ENCODE results near the gene LSP1. TPM values are rescaled to one million over a fixed set of nuclear protein-coding genes. Genes with fewer than 3 reads are reported as not detected.

Gene LSP1
- total RNA-seq, 1 donor from 2014 or later = 89.6 TPM

GRCh38 chr11:1823376-1824220 is 29.3 kb upstream of the LSP1 start:
- intact Hi-C loops (cut with DNase I) = no loop called here
- DNase-seq (ENCODE audit: low spot score) = no peak
- no peak for ATAC-seq

DNA sequence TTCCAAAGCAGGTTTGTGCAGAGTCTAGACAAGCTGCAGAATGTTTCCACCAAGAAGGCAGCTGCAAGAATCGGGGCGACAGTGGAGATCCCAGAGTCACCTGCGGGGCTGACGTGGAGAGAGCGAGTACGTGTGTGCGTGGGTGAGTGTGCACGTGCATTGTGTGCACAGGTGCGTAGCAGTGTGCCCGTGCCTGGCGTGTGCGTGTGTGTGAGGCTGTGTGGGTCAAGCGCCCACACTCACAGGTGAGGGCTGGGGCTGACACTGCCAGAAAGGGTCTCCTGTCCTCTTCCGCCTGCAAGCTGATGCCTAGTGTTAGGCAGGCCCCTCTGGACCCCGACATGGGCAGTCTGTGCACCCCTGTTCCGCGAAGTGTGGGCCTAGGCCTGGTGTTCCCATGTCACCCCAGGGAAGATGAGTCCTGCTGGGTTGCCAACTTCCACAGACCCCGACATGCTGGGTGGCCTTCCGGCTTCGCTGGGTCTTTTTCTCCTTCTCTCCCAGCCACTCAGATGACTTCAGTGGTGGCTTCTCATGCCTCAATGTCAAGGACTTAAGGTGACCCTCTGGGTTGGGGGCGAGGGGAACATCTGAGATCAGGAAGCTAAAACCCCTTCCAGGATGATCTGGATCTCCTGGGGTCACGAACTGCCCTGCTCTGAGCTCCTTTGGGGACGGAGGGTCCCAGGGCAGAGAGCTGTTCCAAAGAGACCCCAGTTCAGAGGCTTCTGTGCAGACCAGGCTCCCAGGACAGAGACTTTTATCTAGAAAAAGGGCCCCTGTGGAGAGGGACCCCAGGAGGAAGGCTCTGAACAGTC is 28.5 kb upstream of the LSP1 start:
- intact Hi-C loops (cut with DNase I) = loop anchor here (1.0 kb wide), 1 partner anchor 86 kb away; no protein-coding TSS in a partner anchor
- DNase-seq (ENCODE audit: low spot score) (no peak), ATAC-seq (no peak)

DNA sequence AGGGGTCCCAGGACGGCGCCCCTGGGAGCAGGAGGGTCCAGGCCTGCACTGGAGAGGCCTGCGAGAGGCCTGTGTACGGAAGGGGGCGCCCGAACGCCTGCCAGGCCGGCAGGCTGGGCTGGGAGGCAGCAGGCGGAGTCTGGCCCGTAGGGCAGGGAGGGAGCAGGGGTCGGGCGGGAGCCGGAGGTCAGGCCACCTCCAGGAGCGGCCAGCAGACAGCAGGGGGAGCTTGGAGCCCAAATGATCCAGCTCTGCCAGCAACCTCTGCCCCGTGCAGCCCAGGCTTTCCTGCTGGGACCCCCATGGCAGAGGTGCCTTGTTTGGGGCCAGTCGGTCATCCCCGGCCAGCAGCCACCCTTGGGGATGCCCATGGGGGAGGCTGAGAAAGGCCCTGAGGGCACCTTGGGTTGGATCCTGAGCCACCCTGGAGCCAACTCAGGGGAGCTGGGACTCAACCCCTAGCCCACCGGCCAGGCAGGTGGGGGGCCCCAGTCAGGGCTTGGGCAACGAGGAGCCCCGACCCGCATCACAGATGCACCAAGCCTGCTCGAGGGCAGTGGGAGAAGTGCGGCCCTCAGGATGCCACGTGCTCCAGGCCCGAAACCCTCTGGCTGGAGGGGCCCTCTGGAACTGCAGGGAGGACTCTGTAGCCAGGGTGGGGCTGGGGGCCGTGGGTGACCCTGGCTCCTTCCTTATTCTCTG is 27.7 kb upstream of the LSP1 start:
- peak; percentile 84 for DNase-seq (ENCODE audit: low spot score)
- peak; percentile 61 for ATAC-seq
- intact Hi-C loops (cut with DNase I) = loop anchor here (1.0 kb wide), 1 partner anchor 87 kb away; no protein-coding TSS in a partner anchor

DNA sequence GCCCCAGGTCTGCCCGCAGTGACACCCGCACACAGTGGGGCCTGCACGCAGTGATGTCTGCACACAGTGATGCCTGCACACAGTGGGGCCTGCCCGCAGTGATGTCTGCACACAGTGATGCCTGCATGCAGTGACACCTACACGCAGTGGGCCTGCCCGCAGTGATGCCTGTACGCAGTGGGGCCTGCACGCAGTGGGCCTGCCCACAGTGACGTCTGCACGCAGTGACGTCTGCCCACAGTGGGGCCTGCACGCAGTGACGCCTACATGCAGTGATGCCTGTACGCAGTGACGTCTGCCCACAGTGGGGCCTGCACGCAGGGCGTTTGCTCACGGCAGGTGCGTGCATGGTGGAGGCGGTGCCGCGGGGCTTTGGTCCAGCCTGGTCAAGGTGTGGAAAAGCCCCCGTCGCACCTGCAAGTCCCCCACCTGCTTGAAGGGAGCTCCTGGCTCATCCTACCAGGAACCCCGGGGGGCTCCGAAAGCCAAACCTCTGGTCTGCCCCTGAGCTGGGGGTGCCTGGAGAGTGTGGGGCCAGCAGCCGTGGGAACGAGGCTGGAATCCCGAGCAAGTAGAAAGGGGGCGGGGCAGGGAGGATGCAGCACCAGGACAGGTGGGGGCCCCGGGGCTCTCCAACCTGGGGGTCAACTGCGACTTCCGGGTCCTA is 27.0 kb upstream of the LSP1 start:
- intact Hi-C loops (cut with DNase I) = loop anchor here (1.0 kb wide), 1 partner anchor 88 kb away; no protein-coding TSS in a partner anchor
- DNase-seq (ENCODE audit: low spot score) (no peak), ATAC-seq (no peak)

DNA sequence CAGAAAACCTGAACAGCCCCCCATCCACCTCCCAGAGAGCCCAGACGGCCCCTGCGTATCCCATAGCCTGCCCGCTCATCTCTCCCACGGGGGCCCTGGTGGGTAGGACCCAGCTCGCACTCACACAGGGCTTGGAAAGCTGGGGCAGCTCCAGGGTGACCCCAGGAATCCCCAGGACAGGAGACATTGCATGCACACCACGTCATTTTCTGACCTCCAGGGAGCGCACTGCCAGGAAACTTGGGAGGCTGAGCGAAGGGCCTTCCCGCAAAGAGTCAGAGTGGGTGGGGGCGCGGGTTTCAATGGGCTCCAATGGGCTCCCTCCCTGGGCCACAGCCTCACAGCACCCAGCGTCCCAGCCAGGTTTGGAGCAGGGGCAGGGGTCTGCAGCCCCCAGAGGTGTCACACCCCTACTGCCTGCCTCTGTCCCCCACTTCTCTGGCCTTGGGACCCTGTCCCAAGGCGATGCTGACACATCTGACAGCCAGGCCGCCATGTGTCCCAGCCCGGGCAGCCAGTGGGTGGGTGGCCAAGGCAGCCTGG is 26.3 kb upstream of the LSP1 start:
- ATAC-seq (peak; percentile 56), DNase-seq (ENCODE audit: low spot score) (peak; percentile 80)
- intact Hi-C loops (cut with DNase I) = no loop called here

- intact Hi-C loops (cut with DNase I) = no loop called here
- DNase-seq (ENCODE audit: low spot score) (peak; percentile 88), ATAC-seq (peak; percentile 68)
Measured at GRCh38 chr11:1827095-1827813, 25.6 kb upstream of the LSP1 start.

- no peak for ATAC-seq
- intact Hi-C loops (cut with DNase I) = no loop called here
Measured at GRCh38 chr11:1827931-1828330, 25.0 kb upstream of the LSP1 start.

GRCh38 chr11:1828542-1828941 is 24.3 kb upstream of the LSP1 start:
- no peak for DNase-seq (ENCODE audit: low spot score)
- intact Hi-C loops (cut with DNase I) = no loop called here
- ATAC-seq = no peak

More at GRCh38 chr11:1827931-1828330, 25.0 kb upstream of the LSP1 start:
- DNase-seq (ENCODE audit: low spot score) = no peak

- no peak for ATAC-seq
- intact Hi-C loops (cut with DNase I) = no loop called here
- DNase-seq (ENCODE audit: low spot score) = no peak
Measured at GRCh38 chr11:1829039-1829820, 23.7 kb upstream of the LSP1 start.

DNA sequence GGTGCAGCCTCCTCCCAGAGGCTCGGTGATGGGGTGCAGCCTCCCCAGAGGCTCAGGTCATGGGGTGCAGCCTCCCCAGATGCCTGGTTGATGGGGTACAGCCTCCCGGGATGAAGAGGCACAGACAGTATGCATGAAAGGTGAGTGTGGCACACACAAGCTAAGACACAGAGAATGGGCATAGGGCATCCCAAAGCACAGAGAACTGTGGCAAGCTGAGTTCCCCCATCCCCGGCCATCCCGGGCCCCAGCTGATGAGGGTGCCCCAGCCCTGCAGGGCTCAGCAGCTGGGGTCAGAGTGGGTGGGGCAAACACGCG is 22.9 kb upstream of the LSP1 start:
- DNase-seq (ENCODE audit: low spot score) (no peak), ATAC-seq (no peak)
- intact Hi-C loops (cut with DNase I) = loop anchor here (5.0 kb wide), 1 partner anchor 178 kb away; no protein-coding TSS in a partner anchor

GRCh38 chr11:1830322-1831223 is 22.3 kb upstream of the LSP1 start:
- DNase-seq (ENCODE audit: low spot score) = no peak
- no peak for ATAC-seq
- intact Hi-C loops (cut with DNase I) = loop anchor here (5.0 kb wide), 1 partner anchor 178 kb away; no protein-coding TSS in a partner anchor

GRCh38 chr11:1831338-1832210 is 21.3 kb upstream of the LSP1 start:
- no peak for ATAC-seq
- intact Hi-C loops (cut with DNase I) = loop anchor here (2.0 to 5.0 kb wide), 2 partner anchors 139 to 179 kb away; no protein-coding TSS in a partner anchor
- DNase-seq (ENCODE audit: low spot score) = no peak

DNA sequence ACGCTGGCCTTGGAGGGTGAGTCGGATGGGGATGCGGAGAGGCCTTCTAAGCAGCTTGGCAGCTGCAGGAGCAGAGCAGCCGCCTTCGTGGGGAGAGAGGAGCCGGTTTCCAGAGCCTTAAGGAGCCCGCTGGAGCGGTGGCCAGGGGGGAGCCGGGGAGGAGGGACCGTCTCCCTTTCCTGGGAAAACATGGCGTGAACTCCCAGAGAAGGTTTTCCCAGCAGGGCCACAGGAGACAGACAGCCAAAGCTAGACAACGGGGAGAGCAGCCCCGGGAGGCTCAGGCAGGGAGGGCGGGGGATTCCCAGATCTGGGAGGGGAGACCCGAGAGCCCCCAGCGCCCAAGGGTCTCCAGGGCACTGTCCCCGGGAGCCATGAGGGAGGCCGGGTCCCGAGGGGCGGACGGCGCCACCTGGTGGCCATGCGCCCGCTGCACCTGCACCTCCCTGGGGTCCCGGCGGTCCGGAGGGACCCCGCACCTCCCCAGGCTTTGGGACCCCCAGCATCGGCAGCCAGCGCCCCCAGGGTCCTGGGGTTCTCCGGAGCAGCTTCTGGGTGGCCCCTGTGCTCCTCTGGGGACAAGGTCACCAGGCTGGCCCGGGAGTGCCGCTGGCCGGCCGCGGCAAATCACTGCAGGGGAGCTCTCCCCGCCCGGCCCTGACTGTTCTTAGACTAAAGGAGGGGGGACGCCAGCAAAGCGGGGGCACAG is 20.5 kb upstream of the LSP1 start:
- intact Hi-C loops (cut with DNase I) = loop anchor here (2.0 to 5.0 kb wide), 2 partner anchors 140 to 180 kb away; no protein-coding TSS in a partner anchor
- peak; percentile 82 for DNase-seq (ENCODE audit: low spot score)

GRCh38 chr11:1832920-1833295 is 20.0 kb upstream of the LSP1 start:
- ATAC-seq (no peak), DNase-seq (ENCODE audit: low spot score) (no peak)

More for the DNA sequence above, 20.5 kb upstream of the LSP1 start:
- peak; percentile 66 for ATAC-seq

More at GRCh38 chr11:1832920-1833295, 20.0 kb upstream of the LSP1 start:
- intact Hi-C loops (cut with DNase I) = loop anchor here (2.0 to 5.0 kb wide), 2 partner anchors 140 to 181 kb away; no protein-coding TSS in a partner anchor

Data from sciatic nerve (tissue), 2 donors.